ENCODE measurements around the gene EXOC6. TPM values are rescaled to one million over a fixed set of nuclear protein-coding genes. Genes with fewer than 3 reads are reported as not detected.

The EXOC6 gene
- polyA plus RNA-seq, 1 donor from 2014 or later = 26.3 TPM

DNA sequence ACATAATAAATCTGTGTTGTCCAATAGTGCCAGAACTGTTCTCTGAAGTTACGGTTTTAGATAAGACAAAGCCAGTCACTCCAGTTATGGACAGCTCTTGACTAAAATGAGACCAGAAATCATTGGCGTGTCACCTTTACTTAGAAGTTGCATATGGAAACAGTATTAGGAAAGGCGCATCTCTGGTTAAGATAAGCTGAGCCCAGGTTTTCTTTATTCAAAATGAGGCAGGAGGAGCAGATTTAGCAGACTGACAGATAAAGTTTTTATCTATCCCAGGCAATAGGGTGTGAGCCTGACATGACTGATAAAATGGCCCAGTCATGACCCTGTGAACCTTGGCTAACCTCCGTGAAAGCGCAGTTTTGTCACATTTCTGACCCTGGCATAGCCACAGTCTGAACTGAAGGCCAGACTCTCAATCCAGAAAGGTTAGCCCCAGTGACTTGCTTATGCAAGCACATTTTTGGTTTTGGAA, 229.6 kb downstream of the EXOC6 start:
- no peaks in the 10 kb centered on the region for H3K9me3 ChIP-seq (ENCODE audit: low read length)
- no peak overlapping the region for H3K4me3 ChIP-seq (ENCODE audit: low read length)
- TF ChIP-seq, protein P1, sequence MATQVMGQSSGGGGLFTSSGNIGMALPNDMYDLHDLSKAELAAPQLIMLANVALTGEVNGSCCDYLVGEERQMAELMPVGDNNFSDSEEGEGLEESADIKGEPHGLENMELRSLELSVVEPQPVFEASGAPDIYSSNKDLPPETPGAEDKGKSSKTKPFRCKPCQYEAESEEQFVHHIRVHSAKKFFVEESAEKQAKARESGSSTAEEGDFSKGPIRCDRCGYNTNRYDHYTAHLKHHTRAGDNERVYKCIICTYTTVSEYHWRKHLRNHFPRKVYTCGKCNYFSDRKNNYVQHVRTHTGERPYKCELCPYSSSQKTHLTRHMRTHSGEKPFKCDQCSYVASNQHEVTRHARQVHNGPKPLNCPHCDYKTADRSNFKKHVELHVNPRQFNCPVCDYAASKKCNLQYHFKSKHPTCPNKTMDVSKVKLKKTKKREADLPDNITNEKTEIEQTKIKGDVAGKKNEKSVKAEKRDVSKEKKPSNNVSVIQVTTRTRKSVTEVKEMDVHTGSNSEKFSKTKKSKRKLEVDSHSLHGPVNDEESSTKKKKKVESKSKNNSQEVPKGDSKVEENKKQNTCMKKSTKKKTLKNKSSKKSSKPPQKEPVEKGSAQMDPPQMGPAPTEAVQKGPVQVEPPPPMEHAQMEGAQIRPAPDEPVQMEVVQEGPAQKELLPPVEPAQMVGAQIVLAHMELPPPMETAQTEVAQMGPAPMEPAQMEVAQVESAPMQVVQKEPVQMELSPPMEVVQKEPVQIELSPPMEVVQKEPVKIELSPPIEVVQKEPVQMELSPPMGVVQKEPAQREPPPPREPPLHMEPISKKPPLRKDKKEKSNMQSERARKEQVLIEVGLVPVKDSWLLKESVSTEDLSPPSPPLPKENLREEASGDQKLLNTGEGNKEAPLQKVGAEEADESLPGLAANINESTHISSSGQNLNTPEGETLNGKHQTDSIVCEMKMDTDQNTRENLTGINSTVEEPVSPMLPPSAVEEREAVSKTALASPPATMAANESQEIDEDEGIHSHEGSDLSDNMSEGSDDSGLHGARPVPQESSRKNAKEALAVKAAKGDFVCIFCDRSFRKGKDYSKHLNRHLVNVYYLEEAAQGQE (IDR thresholded peaks at IDR 0.05; ENCODE audit: borderline replicate concordance) = no peak
- no peak for TF ChIP-seq MXI1 (conservative IDR thresholded peaks at IDR 0.05; ENCODE audit: poor library complexity, severe bottlenecking)
- no peak for TF ChIP-seq EZH2 (IDR thresholded peaks at IDR 0.05; ENCODE audit: borderline replicate concordance, insufficient read depth, low read length, poor library complexity, severe bottlenecking)
- TF ChIP-seq POLR2AphosphoS5 (IDR thresholded peaks at IDR 0.05) = no peak
- no peak for TF ChIP-seq RAD21 (conservative IDR thresholded peaks at IDR 0.05)
- no peak for TF ChIP-seq SMC3 (conservative IDR thresholded peaks at IDR 0.05; ENCODE audit: poor library complexity)
- TF ChIP-seq TAF1 (IDR thresholded peaks at IDR 0.05; ENCODE audit: low read depth) = no peak
- TF ChIP-seq, protein P2, sequence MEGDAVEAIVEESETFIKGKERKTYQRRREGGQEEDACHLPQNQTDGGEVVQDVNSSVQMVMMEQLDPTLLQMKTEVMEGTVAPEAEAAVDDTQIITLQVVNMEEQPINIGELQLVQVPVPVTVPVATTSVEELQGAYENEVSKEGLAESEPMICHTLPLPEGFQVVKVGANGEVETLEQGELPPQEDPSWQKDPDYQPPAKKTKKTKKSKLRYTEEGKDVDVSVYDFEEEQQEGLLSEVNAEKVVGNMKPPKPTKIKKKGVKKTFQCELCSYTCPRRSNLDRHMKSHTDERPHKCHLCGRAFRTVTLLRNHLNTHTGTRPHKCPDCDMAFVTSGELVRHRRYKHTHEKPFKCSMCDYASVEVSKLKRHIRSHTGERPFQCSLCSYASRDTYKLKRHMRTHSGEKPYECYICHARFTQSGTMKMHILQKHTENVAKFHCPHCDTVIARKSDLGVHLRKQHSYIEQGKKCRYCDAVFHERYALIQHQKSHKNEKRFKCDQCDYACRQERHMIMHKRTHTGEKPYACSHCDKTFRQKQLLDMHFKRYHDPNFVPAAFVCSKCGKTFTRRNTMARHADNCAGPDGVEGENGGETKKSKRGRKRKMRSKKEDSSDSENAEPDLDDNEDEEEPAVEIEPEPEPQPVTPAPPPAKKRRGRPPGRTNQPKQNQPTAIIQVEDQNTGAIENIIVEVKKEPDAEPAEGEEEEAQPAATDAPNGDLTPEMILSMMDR (IDR thresholded peaks at IDR 0.05; ENCODE audit: poor library complexity, severe bottlenecking) = no peak
- TF ChIP-seq EP300 (conservative IDR thresholded peaks at IDR 0.05; ENCODE audit: poor library complexity, severe bottlenecking) = no peak
- H3K27me3 ChIP-seq (ENCODE audit: insufficient read depth, low read depth, low read length) = peaks cover 61% of the 10 kb centered on the region
- H3K79me2 ChIP-seq (replicated peaks; ENCODE audit: insufficient read depth, low read length) = no peaks in the 10 kb centered on the region
- no peak overlapping the region for H3K9ac ChIP-seq (ENCODE audit: low read length)
- no peak overlapping the region for H3K4me2 ChIP-seq (ENCODE audit: low read length)
- H3K27ac ChIP-seq (ENCODE audit: low read length) = no peak overlapping the region
- H3K9me2 ChIP-seq (ENCODE audit: insufficient read depth, low read length) = no peaks in the 10 kb centered on the region
- no peaks in the 10 kb centered on the region for H3K36me3 ChIP-seq (ENCODE audit: insufficient read depth, low read length)
- H4K20me1 ChIP-seq (ENCODE audit: insufficient read depth) = no peaks in the 10 kb centered on the region
- no peak overlapping the region for H2AFZ ChIP-seq (ENCODE audit: low read depth, low read length)
- no peaks in the 10 kb centered on the region for H3F3A ChIP-seq (ENCODE audit: insufficient read depth, low read length, poor library complexity, severe bottlenecking)

DNA sequence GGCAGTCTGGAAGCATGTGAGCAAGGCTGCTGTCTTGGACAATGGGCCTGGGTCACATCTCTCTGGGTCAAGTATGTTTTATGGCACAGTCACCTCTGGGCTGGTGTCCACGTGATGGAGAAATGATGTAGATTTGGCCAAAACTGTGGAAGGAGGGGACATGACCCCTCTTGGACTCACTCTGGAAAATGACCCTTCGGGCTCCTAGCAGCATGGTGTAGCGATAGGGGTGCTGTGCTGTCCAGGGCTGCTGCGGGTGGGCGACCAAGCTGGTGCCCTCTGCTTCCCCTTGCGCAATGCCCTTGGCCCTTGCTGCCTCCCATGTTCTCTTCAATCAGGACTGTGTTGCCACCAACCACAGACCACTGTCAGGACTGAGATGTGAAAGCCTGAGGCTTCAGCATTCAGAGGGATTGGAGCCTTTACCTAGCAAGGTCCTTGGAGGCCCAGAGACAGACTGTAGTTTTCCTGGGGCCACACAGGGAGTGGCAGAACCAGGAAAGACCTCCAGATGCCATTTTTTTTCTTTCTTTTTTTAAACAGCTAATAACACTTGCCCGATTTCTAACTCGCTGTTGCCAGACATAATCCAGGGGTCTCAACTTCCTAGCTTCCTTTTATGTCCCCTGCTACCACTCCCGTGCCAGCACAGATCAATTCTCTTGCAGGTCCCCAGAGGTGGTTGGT, 231.5 kb downstream of the EXOC6 start:
- no peak overlapping the region for H2AFZ ChIP-seq (ENCODE audit: low read depth, low read length)
- H3K9me3 ChIP-seq (ENCODE audit: low read length) = no peaks in the 10 kb centered on the region
- H3F3A ChIP-seq (ENCODE audit: insufficient read depth, low read length, poor library complexity, severe bottlenecking) = no peaks in the 10 kb centered on the region
- H3K9ac ChIP-seq (ENCODE audit: low read length) = no peak overlapping the region
- no peaks in the 10 kb centered on the region for H3K36me3 ChIP-seq (ENCODE audit: insufficient read depth, low read length)
- H3K4me2 ChIP-seq (ENCODE audit: low read length) = no peak overlapping the region
- H3K4me3 ChIP-seq (ENCODE audit: low read length) = no peak overlapping the region
- H4K20me1 ChIP-seq (ENCODE audit: insufficient read depth) = no peaks in the 10 kb centered on the region
- H3K27me3 ChIP-seq (ENCODE audit: insufficient read depth, low read depth, low read length) = peaks cover 42% of the 10 kb centered on the region
- no peaks in the 10 kb centered on the region for H3K79me2 ChIP-seq (replicated peaks; ENCODE audit: insufficient read depth, low read length)
- H3K27ac ChIP-seq (ENCODE audit: low read length) = no peak overlapping the region
- TF ChIP-seq EP300 (conservative IDR thresholded peaks at IDR 0.05; ENCODE audit: poor library complexity, severe bottlenecking) = no peak
- TF ChIP-seq, protein P1 (IDR thresholded peaks at IDR 0.05; ENCODE audit: borderline replicate concordance) = no peak
- TF ChIP-seq, protein P2 (IDR thresholded peaks at IDR 0.05; ENCODE audit: poor library complexity, severe bottlenecking) = no peak
- no peak for TF ChIP-seq TAF1 (IDR thresholded peaks at IDR 0.05; ENCODE audit: low read depth)
- TF ChIP-seq SMC3 (conservative IDR thresholded peaks at IDR 0.05; ENCODE audit: poor library complexity) = no peak
- TF ChIP-seq MXI1 (conservative IDR thresholded peaks at IDR 0.05; ENCODE audit: poor library complexity, severe bottlenecking) = no peak
- no peak for TF ChIP-seq POLR2AphosphoS5 (IDR thresholded peaks at IDR 0.05)
- TF ChIP-seq RAD21 (conservative IDR thresholded peaks at IDR 0.05) = no peak
- TF ChIP-seq EZH2 (IDR thresholded peaks at IDR 0.05; ENCODE audit: borderline replicate concordance, insufficient read depth, low read length, poor library complexity, severe bottlenecking) = no peak
- H3K9me2 ChIP-seq (ENCODE audit: insufficient read depth, low read length) = no peaks in the 10 kb centered on the region

All from neural cell (in vitro differentiated cells).